Esophagus mucosa (tissue), 1 donor: ENCODE results near the gene MLLT10. TPM values are rescaled to one million over a fixed set of nuclear protein-coding genes. Genes with fewer than 3 reads are reported as not detected.

Experiments used
- ATAC-seq: fragments of 200-7000 bp; cut with Tn5 transposase; one replicate; pipeline ENCODE4 v1.9.1; 2020
- total RNA-seq: library from RNA; stranded (reverse); gene quantifications from one replicate; pipeline ENCODE4 v1.2.4, GENCODE V29; 2023
- donor health status: DM: yes; HTN: yes; CAD: no.

The MLLT10 gene
- 31.0 TPM for total RNA-seq

GRCh38 chr10:21533467-21534279, at the start of gene MLLT10:
TSS of gene MLLT10 (plus strand) at chr10:21534232. CDS start at chr10:21534645, 413 bp downstream.
- ATAC-seq, result peak; percentile 97

- no peak for ATAC-seq
Observed at GRCh38 chr10:21487416-21488180, 46.4 kb upstream of the MLLT10 start.

- ATAC-seq, result no peak
Observed at GRCh38 chr10:21488246-21488956, 45.6 kb upstream of the MLLT10 start.

GRCh38 chr10:21488957-21489446, 45.0 kb upstream of the MLLT10 start:
- ATAC-seq, result no peak

- no peak for ATAC-seq
Observed at GRCh38 chr10:21490028-21490710, 43.9 kb upstream of the MLLT10 start.

GRCh38 chr10:21490711-21491105, 43.3 kb upstream of the MLLT10 start:
- no peak for ATAC-seq

GRCh38 chr10:21492421-21492820, 41.6 kb upstream of the MLLT10 start:
- ATAC-seq, result no peak

GRCh38 chr10:21493784-21494183, 40.2 kb upstream of the MLLT10 start:
- ATAC-seq, result no peak

- ATAC-seq, result peak; percentile 26
Observed at GRCh38 chr10:21494191-21495001, 39.6 kb upstream of the MLLT10 start.

GRCh38 chr10:21495002-21495751, 38.9 kb upstream of the MLLT10 start:
- no peak for ATAC-seq

- peak; percentile 92 for ATAC-seq
Observed at GRCh38 chr10:21495752-21496342, 38.2 kb upstream of the MLLT10 start.

- peak; percentile 48 for ATAC-seq
Observed at GRCh38 chr10:21496343-21497176, 37.5 kb upstream of the MLLT10 start.

GRCh38 chr10:21497177-21497807, 36.7 kb upstream of the MLLT10 start:
- ATAC-seq, result peak; percentile 55

- ATAC-seq, result no peak
Observed at GRCh38 chr10:21498377-21498776, 35.7 kb upstream of the MLLT10 start.

GRCh38 chr10:21498986-21499385, 35.0 kb upstream of the MLLT10 start:
- ATAC-seq, result no peak

- ATAC-seq, result no peak
Observed at GRCh38 chr10:21499701-21500577, 34.1 kb upstream of the MLLT10 start.

GRCh38 chr10:21500578-21500910, 33.5 kb upstream of the MLLT10 start:
- ATAC-seq, result no peak

GRCh38 chr10:21501091-21501490, 32.9 kb upstream of the MLLT10 start:
- no peak for ATAC-seq
